ENCODE data around the gene KATNB1. TPM values are rescaled to one million over a fixed set of nuclear protein-coding genes. Genes with fewer than 3 reads are reported as not detected.

KATNB1 gene
- total RNA-seq, 3 donors from 2014 or later, result 15.5 to 20.9 (median 17.0) TPM

DNA sequence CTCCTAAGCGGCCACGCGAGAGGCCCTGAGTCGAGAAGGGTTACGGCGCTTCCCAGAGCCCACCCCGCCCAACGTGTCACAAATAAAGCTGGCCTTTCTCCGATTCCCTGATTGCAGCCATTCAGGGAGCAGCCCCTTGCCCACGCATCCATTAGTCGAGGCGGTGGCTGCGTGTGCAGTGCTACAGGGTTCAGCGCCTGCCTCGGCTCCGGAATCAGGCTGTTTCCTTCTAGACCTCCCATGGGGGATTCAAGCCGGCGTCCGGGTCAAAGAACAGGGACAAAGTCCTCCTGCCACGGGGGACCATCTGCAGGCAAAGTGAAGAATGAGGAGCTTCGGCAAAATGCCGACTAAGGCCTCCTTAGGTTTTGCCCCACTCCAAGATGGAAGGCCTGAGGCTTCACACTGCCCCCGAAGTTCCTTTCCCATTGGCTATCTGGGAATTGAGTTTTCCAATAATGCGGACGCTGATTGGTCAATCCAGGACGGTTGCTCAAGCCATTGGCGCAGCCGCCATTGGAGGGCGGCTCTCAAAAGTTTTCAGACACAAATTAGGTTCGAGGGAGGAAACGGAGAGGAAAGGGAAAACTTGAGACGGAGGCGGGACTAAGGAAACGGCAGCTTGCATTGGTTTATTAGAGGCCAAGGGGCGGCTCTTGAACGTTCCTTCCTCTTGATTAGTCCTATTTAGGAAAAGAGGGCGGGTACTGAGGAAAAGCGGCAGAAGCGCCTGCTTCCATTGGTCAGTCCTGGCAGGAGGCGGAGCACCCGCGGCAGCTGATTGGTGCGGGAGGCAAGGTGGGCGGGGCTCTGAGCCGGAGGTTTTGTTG, 430 bp upstream of the KATNB1 start:
- DNase-seq (ENCODE audit: low spot score in 2 of 2), result peak; percentile 98 to 100
- TF ChIP-seq POLR2A (IDR thresholded peaks at IDR 0.05), result no peak
- peak; percentile 43 to 90 (median 66) for TF ChIP-seq POLR2AphosphoS5 (IDR thresholded peaks at IDR 0.05)
- no peaks in the 10 kb centered on the region for H3K27me3 ChIP-seq
- intact Hi-C loops (cut with DNase I; ENCODE audit: low total_unique reads), result no loop called here
- H3K27ac ChIP-seq, result peak overlapping the region; percentile 87 to 93
- H3K4me1 ChIP-seq, result peaks cover 0 to 5% of the 10 kb centered on the region in 2 donors
- no peaks in the 10 kb centered on the region for H3K36me3 ChIP-seq
- H3K9me3 ChIP-seq, result no peaks in the 10 kb centered on the region
- H3K4me3 ChIP-seq, result peak overlapping the region; percentile 67 to 93 (median 85)

DNA sequence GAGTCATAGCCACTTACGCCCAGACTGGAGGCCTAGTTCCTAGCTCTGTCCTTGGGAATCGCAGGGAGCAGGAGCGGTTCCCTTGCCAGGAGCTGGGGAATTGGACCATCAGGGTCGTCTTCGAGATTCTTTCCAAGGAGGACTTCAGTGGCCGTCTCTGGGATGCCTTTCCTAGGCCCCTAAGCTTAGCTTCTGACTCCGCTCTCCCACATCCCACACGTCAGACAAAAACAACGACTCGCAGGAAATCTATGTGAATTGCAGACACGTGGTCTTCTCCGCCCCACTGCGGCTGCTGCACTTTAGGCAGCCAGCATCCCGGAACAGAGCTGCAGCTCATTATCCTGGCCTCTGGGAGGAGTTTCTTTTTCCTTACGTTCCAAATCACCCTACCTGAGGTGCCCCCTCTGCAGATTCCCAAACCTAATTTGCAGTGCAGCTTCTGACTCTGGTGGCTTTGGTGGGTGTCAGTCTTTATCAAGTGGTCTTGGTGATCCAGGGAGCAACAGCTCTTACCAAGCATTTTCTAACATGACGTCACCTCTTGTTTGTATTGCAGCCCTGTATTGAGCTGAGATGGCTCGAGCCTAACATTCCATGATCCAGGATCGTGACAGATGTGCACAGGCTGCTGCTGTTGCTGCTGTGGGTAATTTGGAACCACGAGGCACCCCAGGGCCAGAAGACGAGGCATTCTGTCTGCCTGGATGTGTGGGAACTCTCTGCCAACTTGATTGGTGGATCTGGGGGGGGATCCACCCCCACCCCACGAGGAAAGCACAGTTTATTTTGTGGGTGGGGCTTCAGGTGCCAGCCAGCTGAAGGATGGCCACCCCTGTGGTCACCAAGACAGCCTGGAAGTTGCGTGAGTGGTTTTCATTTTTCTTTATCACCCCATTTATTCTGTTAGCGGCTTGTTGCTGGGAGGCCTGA, 1.1 kb downstream of the KATNB1 start:
- no peak for TF ChIP-seq POLR2A (IDR thresholded peaks at IDR 0.05)
- TF ChIP-seq POLR2AphosphoS5 (IDR thresholded peaks at IDR 0.05), result no peak
- TF ChIP-seq, protein P1, sequence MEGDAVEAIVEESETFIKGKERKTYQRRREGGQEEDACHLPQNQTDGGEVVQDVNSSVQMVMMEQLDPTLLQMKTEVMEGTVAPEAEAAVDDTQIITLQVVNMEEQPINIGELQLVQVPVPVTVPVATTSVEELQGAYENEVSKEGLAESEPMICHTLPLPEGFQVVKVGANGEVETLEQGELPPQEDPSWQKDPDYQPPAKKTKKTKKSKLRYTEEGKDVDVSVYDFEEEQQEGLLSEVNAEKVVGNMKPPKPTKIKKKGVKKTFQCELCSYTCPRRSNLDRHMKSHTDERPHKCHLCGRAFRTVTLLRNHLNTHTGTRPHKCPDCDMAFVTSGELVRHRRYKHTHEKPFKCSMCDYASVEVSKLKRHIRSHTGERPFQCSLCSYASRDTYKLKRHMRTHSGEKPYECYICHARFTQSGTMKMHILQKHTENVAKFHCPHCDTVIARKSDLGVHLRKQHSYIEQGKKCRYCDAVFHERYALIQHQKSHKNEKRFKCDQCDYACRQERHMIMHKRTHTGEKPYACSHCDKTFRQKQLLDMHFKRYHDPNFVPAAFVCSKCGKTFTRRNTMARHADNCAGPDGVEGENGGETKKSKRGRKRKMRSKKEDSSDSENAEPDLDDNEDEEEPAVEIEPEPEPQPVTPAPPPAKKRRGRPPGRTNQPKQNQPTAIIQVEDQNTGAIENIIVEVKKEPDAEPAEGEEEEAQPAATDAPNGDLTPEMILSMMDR (IDR thresholded peaks at IDR 0.05), result peak in 1 of 3 donors; percentile 31
- DNase-seq (ENCODE audit: low spot score in 2 of 2), result no peak

DNA sequence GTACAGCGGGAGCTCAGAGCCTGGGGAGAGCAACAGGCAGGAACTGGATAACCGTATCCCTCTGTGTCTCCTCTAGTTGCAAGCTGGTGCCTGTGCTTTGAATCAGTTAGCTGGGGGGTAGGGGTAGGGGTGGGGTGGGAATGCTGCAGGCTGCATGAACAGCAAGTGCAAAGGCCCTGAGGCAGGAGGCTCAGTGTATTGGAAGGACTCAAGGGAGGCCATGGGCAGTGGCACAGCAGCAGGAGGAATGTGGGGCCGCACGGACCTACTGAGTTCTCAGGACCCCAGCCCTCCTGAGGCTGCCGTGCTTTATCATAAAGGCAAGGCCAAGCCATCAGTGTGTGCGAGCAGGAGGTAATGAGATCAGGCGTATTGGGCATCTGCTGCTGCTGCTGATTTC, 3.3 kb downstream of the KATNB1 start:
- intact Hi-C loops (cut with DNase I; ENCODE audit: low total_unique reads), result no loop called here
- H3K36me3 ChIP-seq, result no peaks in the 10 kb centered on the region
- TF ChIP-seq, protein P1 (IDR thresholded peaks at IDR 0.05), result no peak
- TF ChIP-seq POLR2A (IDR thresholded peaks at IDR 0.05) (no peak), POLR2AphosphoS5 (IDR thresholded peaks at IDR 0.05) (no peak)
- H3K4me1 ChIP-seq, result peaks cover 0 to 5% of the 10 kb centered on the region in 2 donors
- no peak overlapping the region for H3K4me3 ChIP-seq
- H3K27ac ChIP-seq, result no peak overlapping the region
- no peak for DNase-seq (ENCODE audit: low spot score in 2 of 2)
- H3K9me3 ChIP-seq, result no peaks in the 10 kb centered on the region
- no peaks in the 10 kb centered on the region for H3K27me3 ChIP-seq

More for the DNA sequence above, 1.1 kb downstream of the KATNB1 start:
- Histone ChIP-seq H3K9me3 (no peaks in the 10 kb centered on the region), H3K36me3 (no peaks in the 10 kb centered on the region), H3K27me3 (no peaks in the 10 kb centered on the region), H3K4me1 (peaks cover 0 to 5% of the 10 kb centered on the region in 2 donors), H3K27ac (peak overlapping the region; percentile 84 to 85), H3K4me3 (peak overlapping the region; percentile 67 to 85 (median 71))
- intact Hi-C loops (cut with DNase I; ENCODE audit: low total_unique reads), result no loop called here

DNA sequence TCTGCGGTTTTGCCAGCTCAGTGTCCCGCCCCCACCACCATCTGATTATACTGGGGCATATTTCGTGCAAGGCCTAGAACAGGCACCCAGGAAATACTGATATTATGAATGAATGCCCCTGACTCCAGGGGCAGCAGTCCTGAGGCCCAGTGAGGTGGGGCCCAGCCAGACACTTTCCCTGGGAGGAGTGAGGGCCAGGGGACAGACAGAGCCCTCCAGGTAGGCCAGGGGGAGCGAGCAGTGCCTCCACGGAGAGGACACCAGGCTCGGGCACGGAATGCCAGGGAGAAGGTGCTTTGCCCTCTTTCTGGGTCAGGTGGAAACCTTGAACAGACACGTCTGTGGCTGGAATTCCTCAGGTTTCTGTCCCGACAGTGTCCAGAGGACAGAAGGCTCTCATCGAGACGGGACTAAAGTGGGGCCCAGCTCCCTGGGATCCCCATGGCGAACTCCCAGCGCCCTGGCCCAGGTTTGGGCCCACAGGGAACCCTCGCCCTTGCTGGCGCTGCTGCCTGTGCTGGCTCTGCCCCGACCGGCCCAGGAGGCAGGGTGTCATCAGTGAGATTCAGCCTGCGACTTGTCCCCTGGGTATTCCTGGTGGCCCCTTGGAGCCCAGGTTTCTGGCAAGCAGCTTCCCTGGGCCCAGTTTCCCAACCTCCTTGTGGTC, 4.3 kb downstream of the KATNB1 start:
- intact Hi-C loops (cut with DNase I; ENCODE audit: low total_unique reads), result loop anchor here (1.0 kb wide), 1 partner anchor 27 kb away; no protein-coding TSS in a partner anchor
- Histone ChIP-seq H3K4me3 (no peak overlapping the region), H3K36me3 (no peaks in the 10 kb centered on the region), H3K27ac (peak overlapping the region; percentile 84 to 88), H3K4me1 (peaks cover 0 to 5% of the 10 kb centered on the region in 2 donors), H3K9me3 (no peaks in the 10 kb centered on the region), H3K27me3 (no peaks in the 10 kb centered on the region)
- no peak for DNase-seq (ENCODE audit: low spot score in 2 of 2)
- no peak for TF ChIP-seq POLR2A (IDR thresholded peaks at IDR 0.05)
- TF ChIP-seq, protein P1 (IDR thresholded peaks at IDR 0.05), result no peak
- no peak for TF ChIP-seq POLR2AphosphoS5 (IDR thresholded peaks at IDR 0.05)

All from breast epithelium (tissue), 4 donors.